ENCODE measurements around the gene RELCH.

Gene RELCH

DNA sequence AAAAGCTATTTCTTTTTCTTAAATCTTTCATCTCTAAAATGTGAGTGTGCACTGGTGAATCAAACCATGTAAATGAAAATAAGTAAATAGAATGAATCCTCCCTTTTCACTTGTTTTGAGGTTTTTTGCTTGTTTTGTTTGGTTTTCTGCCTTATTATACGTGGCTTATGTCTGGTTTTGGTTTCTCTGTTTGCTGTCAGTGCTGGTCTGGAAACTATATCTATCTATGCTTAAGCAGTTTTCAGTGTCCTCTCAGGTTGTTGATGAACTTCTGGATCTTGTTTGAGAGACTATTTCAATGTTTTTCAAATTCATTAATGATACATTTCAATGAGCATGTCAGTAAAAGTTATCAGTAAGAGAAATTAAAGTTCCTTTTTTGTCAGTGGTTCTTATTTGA lies 90.0 kb downstream of the RELCH start:
- DNase-seq: no peak

DNA sequence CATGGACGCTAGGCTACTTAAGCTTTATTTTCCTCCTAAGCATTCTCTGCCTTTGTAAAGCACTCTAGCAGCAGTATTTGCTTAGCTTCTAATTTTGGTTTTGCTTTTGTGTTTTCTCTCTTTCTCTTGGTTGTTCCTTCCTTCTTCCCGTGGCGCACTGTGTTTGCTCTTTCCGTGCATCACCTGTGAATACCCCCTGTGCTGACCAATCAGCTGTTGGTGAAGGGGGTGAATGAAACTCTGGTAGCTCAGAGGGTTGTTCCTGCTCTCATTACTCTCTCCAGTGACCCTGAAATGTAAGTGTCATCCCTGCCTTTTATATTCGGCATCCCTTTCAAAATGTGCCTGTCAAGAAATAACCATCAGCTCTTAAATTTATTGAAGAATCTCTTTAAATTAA lies 92.5 kb downstream of the RELCH start:
- DNase-seq: no peak

DNA sequence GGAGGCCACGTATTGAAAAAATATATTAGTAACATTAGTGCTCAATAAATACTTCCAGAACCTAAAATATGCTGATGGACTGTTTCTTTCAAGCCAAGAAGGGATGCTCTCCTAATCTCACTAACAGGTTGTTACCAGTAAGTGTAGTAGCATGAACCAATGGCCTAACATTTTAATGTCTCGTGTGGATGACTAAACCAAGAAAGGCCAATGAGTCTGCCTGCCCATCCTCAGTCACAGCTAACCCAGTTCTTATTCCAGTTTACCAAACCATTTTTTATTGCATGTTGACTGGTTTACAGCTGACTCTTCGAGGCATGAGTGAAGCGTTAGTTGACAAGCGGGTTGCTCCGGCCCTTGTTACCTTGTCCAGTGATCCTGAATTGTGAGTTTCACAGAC lies 93.0 kb downstream of the RELCH start:
- DNase-seq: no peak

DNA sequence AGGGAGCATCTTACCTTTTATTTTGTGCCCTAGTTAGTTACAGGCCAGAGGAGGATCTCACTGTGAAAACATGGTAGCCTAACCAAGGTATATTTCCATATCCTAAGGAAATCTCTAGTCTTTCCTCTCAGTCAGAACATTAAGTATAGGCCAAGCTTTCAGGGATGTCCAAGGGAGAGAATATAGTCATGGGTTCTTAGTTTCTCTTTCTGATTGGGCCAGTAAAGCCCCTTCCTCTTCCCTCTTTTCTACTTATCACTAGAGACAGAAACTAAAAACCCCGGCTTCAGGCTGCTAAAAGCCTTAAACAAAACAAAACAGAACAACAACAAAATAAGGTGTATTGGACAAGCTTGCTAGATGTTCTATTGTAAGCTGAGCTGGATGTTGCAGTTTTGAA lies 93.7 kb downstream of the RELCH start:
- DNase-seq: no peak

DNA sequence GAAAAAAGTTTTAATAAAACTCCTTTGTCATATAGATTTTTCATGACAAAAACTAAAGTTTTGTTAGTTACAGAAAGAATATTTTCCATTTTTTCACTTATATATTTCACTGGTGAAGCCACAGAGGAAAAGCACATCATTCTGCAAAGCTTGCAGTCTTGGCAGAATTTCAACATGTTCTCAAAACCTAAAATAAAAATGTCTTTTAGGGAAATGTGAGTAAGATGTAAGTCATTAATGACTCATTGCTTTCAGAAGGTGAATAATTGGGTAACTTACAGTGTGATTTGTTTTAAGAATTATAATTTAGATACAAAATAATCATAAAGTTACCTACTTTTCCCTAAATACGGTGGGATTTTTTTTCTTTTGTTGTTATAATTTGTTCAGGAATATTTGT lies 94.6 kb downstream of the RELCH start:
- DNase-seq: no peak

DNA sequence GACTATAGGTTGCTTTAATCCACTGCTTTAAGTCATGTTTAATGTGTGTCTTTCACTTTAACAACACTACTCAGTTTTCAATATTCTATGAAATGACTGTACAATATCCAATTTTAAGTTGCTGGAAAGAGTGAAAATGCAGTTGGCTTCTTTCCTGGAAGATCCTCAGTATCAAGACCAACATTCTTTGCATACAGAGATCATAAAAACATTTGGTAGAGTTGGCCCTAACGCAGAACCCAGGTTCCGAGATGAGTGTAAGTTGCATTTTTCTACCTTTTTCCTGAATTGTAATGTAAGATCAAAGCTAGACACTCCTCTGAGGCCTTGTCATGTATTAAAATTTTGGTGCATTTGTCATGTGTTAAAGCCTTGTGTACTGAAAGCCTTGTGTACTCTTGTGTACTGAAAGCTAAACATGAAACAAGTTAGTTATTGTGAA lies 95.2 kb downstream of the RELCH start:
- no peak for DNase-seq

DNA sequence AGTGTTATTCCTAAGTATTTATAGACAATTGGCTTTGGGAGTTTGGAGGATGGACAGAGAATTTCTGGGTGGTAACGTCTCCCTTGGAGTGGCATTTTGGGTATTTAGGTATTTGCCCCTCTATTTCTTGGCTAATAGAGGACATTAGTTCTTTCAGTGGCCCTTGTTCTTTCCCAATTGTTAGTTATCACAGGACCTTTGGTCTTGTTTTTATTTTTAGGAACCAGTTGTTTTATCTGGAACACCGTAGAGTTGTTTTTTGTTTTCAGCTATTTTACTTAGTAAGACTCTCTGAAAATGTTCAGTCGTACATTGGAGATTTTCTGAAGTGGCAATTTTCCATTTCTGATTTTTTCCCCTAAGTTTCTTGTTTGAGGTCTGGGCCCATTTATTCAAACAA lies 97.6 kb downstream of the RELCH start:
- DNase-seq: no peak

DNA sequence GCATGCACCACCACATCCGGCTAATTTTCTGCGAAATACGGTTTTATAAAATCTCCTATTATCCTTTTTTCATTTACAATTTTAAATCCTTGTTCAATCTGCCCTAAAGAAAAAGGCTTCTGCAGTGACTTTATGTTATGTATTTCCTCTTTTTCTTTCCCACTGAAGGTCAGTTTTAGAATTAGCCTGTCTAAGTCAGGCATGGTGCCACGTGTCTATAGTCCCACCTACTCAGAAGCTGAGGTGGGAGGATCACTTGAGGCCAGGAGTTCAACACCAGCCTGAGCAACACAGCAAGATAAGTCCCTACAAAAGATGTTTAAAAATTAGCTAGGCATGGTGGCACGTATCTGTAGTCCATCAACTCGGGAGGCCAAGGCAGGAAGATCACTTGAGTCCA lies 98.2 kb downstream of the RELCH start:
- no peak for DNase-seq

DNA sequence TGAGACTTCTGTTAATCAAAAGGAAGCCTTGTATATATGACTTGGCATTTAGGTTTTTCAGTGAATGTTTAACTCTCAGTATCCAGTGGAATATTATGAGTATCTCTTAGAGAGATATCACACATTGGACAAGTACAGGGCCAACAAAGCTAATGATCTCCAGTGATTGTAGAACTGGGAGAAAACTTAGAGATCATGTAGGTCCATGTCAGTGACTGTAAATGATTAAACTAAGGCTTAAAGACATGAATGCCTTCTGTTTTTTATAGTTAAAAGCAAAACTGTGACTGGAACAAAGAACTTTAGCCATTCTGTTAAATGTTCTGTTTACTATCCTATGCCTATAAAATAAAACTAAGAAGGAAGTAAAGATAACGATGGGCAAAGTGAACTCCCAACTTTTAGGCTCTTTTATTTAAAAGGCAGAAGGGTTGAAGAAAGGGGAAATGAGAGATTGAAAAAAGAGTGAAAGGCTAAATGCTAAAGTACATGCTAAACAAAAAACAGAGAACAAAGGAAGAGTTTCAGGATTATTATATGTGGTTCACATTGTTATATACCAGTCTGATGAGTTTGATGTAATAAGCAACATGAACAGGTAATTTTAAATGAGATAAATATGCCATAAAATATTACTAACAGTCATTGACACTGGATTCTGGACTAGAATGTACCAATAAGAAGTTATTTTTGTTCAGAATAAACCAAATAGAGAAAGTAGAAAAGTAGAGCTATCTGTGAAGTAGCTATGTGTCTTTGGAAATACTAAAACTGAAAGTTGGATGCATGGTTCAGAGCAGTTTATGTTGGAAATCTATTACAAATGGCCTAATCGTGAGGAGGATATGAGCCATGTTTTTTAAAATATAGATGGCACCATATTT lies 101.0 kb downstream of the RELCH start:
- no peak for DNase-seq

DNA sequence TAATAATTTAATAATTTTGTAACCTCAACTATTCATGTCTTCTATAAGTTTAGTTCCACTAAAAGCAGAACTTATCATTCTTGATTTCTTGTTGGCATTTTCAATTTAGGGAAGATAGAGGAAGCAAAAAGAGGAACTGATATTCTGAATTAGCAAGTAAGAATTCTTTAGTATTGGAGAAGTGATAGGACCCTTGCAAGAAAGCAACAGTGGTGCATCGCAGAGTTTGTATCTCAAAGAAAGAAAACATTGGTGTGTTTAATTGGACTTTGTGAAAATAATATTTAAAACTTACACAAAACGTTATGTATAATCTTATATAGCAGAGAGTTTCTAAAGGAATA lies 101.6 kb downstream of the RELCH start:
- no peak for DNase-seq

DNA sequence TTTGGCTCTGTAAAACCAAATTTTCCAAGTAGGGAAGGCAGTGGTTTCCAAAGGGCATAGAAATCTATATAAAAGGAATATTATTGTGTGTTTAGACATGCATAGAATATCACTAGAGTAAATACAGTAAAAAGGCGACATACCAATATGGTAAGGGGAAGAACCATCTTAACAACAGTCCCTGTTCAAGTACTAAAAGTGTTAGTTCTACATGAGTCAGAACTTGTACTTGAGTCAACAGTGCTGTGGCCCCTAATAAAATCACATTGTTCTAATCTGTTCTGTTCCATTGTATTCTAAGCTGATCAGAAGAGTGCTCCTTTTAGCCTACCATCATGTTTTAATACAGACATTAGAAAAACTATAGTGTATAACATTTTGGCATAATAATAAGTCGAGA lies 102.0 kb downstream of the RELCH start:
- no peak for DNase-seq

DNA sequence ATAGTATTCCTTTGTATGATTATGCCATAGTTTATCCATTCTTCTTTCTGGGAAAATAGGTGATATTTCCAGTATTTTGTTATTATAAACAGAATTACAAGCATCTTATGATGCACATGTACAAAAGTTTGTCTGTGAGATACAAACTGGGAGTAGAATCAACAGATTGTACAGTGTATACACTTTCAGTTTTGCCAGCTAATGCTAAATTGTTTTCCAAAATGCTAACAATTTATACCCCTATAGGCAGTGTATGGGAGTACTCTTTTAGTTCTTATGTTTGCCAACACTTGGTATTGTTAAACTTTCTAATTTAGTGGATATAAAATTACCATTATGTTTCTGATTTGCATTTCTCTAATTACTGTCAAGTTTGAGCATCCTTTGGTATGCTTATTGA lies 107.0 kb downstream of the RELCH start:
- DNase-seq: no peak

DNA sequence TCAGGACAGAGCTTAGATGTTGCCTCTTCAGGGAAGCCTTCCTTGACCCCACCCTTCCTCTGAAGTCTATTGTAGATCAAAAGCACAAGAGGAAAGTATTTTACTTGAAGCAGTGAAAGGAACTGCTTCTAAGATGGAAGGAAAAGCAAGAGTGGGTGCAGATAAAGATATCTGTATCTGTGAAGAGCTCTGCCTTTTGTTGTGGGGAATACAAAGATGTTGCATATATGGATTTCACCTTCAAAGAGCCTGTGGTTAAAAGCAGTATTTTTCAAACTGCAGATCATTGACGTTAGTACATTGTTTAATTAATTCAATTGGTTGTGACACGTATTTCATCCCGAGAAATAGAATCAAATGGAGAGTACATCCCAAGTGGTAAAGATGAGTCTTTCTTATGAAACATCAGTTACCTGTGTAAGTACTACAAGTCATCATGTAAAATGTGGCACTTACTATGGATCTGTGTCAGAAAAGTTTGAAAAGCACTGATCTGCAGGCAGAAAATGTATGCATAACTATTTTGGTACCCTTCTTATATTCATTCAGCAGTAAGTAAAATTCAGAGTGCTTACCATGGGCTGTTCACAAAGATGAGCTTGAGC lies 113.4 kb downstream of the RELCH start:
- no peak for DNase-seq

DNA sequence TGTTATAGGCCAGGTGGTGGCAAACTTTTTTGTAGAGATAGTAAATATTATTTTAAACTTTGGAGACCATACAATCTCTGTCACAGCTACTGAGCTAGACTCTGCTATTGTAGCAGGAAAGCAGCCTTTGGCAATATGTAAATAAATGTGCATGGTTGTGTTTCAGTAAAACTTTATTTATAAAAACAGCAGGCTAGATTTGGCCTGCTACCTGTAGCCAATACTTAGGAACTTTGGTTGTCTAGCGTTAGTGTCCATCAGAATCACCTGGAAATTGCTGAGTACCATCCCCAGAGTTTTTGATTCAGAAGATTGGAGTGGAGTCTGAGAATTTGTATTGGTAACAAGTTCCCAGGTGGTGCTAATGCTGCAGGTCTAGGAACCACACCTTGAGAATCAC lies 114.3 kb downstream of the RELCH start:
- no peak for DNase-seq

DNA sequence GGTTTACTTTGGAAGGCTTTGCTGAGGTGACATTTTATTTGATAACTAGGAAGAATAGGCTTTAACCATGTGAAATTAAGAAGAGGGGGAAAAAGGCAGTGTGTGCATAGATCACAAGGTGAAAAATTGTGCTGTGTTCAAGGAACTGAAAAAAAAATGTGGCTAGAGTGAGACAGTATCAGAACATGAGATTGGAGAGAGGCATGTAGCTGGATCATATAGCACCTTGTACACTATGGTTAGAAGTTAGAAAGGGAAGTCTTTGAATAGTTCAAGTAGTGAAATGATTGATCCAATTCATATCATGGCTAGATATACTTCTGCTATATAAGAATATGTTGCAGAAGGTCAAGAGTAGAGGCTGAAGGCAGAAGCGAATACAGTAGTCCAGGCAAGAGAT lies 125.8 kb downstream of the RELCH start:
- no peak for DNase-seq

DNA sequence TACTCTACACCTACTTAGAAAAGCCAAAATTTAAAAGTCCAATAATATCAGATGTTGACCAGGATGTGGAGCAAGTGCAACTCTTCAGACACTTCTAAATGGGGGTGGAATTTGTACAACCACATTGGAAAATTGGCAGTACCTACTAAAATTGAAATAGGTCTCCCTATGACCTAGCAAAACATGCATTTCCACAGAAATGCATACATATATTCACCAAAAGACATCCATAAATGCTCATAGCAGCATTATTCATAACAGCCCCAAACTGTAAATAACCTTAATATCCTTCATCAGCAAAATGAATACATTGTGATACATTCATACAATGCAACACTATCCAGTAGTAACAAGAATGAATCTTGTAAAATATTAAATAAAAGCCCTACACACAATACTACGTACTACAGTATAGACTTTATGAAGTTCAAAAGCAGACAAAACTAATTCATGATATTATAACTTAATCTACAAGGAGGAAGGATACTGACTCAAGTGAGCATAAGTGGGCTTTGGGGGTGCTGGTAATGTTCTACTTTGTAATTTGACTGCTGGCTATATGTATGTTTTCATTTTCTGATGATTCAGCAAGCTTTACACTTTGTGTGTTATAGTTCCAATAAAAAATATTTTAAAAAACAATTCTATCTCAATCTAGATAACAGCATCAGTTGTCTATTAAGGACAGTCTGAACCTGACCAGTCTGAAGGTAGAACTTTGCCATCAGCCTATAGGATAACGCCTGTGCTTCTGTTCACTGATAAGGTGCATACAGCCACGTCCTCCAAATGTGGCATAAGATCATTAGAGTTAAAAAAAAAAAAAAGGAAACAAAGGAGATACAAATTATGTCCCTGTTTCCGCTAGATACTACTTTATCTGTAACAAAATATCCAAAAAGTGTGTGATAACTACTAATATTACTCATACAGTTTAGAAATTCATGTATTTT lies 131.4 kb downstream of the RELCH start:
- DNase-seq: no peak

DNA sequence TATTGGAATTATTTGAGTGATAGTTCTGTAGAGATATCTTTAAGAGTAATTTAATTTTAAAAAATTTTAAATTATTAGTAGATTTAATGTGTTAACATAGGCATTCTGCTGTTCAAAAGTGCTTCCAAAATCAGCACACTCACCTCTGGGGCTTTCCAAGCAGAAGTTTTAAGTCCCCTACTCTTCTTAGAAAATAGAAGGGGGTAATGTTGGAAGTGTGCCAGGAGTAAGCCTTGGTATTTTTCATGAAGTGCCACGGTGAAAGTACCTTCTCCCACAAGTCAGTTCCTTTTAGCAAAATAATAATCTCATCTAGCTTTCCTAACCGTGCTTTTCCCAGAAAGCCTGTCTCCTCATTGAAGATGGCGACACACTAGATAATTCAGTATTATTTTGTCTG lies 134.1 kb downstream of the RELCH start:
- DNase-seq: no peak

DNA sequence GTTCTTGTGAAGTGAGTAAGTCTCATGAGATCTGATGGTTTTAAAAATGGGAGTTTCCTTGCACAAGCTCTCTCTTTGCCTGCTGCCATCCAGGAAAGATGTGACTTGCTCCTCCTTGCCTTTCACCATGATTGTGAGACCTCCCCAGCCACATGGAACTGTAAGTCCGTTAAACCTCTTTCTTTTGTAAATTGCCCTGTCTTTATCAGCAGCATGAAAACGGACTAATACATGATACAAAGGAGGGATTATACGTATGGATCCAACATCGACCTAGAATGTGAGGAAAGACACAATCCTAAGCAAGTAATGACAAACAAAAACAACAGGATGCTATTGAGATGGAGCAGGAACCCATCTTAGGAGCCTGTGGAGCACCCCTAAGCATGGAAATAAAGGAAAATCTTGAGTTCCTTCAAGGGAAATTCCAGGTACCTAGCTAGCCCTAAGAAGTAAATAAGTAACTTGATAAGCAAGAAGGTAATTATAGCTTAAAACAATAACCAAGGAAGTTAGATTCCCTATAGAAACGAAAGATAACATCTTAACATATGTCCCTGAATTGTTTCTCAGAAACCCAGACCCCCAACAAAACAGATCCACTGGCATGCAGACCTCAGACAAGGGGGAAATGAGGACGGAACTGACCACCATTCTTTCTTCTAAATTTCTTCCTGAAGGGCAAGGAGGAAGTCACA lies 136.6 kb downstream of the RELCH start:
- DNase-seq: no peak

DNA sequence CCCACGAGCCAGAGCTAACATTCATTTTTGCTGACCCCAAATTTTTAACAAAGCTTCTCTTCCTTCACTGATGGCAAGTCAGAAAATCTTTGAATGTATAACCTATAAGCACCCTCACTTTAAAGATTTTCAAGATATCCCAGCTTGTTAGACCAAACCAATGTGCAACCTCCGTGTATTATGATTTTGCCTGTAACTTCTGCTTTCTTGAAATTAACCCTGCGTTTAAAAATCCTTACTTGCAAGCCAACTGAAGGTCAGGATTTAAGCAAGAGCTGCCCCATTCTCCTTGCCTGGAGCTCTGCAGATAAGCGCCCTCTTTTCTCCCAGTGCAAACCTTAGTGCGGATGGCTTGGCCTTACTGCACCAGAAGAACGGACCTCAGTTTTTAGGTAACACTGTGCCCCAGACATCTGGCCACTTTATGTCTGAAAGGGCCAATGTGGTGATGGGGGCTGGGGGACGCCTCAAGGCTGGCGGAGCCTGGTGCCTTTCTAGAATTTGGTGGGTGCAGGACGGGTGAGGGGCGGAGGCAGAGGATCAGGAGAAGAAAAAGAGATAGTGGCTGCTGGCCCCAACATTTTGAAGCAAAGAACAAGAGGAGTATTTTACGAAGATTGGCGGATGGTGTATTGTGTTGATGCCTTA lies 137.2 kb downstream of the RELCH start:
- DNase-seq: no peak

DNA sequence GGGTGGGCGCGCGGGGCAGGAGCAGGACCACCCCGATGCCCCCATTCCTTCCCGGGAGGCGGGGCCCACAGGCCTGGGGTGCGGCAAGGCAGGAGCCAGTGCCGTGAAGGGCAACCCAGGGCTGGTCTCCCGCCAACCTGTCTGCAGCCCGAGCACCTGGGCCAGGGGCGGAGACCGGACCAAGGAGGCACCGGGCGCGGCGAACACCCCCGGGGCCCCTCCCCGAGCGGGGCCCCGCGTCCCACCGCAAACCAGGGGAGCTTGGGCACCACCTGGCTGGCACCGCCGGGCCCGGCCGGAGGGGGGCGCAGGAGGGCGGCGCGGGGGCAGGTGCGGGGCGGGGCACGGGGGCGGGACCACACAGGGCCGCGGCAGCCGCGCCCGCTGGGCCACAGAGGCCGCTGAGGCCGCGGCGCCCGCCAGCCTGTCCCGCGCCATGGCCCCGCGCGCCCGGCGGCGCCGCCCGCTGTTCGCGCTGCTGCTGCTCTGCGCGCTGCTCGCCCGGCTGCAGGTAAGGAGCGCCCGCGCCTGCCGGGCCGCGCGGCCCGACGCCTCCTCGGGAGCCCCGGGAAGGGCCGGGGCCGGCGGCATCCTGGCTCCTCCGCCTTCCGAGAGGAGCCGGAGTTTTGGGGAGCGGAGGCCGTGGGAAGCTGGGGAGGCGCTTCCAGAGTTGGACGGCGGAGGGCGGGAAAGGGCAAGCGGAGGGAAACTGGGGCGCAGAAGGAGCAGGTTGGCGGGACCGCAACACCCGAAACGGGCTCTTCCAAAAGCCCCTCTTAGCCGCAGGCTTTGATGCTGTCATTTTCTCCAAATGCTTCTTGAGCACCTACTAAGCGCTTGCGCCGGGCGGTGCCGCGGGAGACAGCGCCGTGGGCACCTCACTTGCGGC lies 138.1 kb downstream of the RELCH start, which contains the start of gene TNFRSF11A:
TSS of gene TNFRSF11A (plus strand) at position 394 of the 889 bp plus-strand sequence. CDS start at position 437, 43 bp downstream.
- DNase-seq: peak; percentile 32
